Inflammatory macrophage treated with lipopolysaccharide for 4 hours (primary cell): ENCODE results near the gene TMEM259.

Experiments used
- DNase-seq: peaks from one replicate; pipeline ENCODE4 v3.0.0-alpha.2; 2020

Gene TMEM259

GRCh38 chr19:982567-983170 is 38.3 kb downstream of the TMEM259 start:
- peak; percentile 58 for DNase-seq

GRCh38 chr19:980133-980998 is 40.6 kb downstream of the TMEM259 start:
- peak; percentile 33 for DNase-seq

- no peak for DNase-seq
Measured at GRCh38 chr19:979318-979741, 41.6 kb downstream of the TMEM259 start.

- no peak for DNase-seq
Measured at GRCh38 chr19:977058-977464, 43.9 kb downstream of the TMEM259 start.

- no peak for DNase-seq
Measured at GRCh38 chr19:976476-976875, 44.4 kb downstream of the TMEM259 start.

GRCh38 chr19:974564-975257 is 46.2 kb downstream of the TMEM259 start:
- no peak for DNase-seq

GRCh38 chr19:973726-974563 is 47.0 kb downstream of the TMEM259 start:
- no peak for DNase-seq

GRCh38 chr19:972281-972680 is 48.6 kb downstream of the TMEM259 start:
- DNase-seq, result no peak

- no peak for DNase-seq
Measured at GRCh38 chr19:971795-972194, 49.1 kb downstream of the TMEM259 start.

- DNase-seq, result no peak
Measured at GRCh38 chr19:970695-971094, 50.2 kb downstream of the TMEM259 start.

- DNase-seq, result no peak
Measured at GRCh38 chr19:966485-967088, 54.3 kb downstream of the TMEM259 start.

GRCh38 chr19:964761-965694 is 55.9 kb downstream of the TMEM259 start:
- no peak for DNase-seq

- DNase-seq, result no peak
Measured at GRCh38 chr19:964116-964520, 56.8 kb downstream of the TMEM259 start.

- no peak for DNase-seq
Measured at GRCh38 chr19:963486-963951, 57.4 kb downstream of the TMEM259 start.

- DNase-seq, result no peak
Measured at GRCh38 chr19:962683-963400, 58.1 kb downstream of the TMEM259 start.

GRCh38 chr19:961866-962620 is 58.9 kb downstream of the TMEM259 start:
- DNase-seq, result peak; percentile 72

- DNase-seq, result no peak
Measured at GRCh38 chr19:960601-960938, 60.4 kb downstream of the TMEM259 start.

GRCh38 chr19:960020-960419 is 60.9 kb downstream of the TMEM259 start:
- DNase-seq, result no peak
